RWPE1 (cell line): Measurements from ENCODE around the gene LPIN1.
A peak's percentile ranks its signal among the peaks of the same experiment; 100 is the strongest.
"Not testable (repeated sequence)": the region's sequence is repeated elsewhere in the genome, so short reads cannot be mapped to it uniquely, and the experiment has no call there.

Experiments used
- CTCF ChIA-PET: fragments of 350-600 bp; sonication (Branson Sonifier 250); formaldehyde crosslinking; extraction: SDS; loops from one replicate; lab custom pipeline; 2021; lab: Yijun Ruan, JAX
- POLR2A ChIA-PET: fragments of 400-600 bp; formaldehyde crosslinking; extraction: SDS; loops from one replicate; lab custom pipeline; 2020; ENCODE audit warnings: antibody characterized with exemption; ENCODE audit not compliant: low non-redundant PET; lab: Yijun Ruan, JAX
- DNase-seq: peaks from one replicate; pipeline ENCODE4 v3.0.0; 2012; ENCODE audit warnings: low spot score
- H3K27ac ChIP-seq: fragments of 450-650 bp; 2 replicates; pipeline ENCODE4 v1.5.1; 2017
- TF ChIP-seq, protein P1 (sequence below): fragments of 450-650 bp; conservative IDR thresholded peaks from 2 replicates; pipeline ENCODE4 v1.5.1; 2017; ENCODE audit warnings: low read depth, mild to moderate bottlenecking

The LPIN1 gene

DNA sequence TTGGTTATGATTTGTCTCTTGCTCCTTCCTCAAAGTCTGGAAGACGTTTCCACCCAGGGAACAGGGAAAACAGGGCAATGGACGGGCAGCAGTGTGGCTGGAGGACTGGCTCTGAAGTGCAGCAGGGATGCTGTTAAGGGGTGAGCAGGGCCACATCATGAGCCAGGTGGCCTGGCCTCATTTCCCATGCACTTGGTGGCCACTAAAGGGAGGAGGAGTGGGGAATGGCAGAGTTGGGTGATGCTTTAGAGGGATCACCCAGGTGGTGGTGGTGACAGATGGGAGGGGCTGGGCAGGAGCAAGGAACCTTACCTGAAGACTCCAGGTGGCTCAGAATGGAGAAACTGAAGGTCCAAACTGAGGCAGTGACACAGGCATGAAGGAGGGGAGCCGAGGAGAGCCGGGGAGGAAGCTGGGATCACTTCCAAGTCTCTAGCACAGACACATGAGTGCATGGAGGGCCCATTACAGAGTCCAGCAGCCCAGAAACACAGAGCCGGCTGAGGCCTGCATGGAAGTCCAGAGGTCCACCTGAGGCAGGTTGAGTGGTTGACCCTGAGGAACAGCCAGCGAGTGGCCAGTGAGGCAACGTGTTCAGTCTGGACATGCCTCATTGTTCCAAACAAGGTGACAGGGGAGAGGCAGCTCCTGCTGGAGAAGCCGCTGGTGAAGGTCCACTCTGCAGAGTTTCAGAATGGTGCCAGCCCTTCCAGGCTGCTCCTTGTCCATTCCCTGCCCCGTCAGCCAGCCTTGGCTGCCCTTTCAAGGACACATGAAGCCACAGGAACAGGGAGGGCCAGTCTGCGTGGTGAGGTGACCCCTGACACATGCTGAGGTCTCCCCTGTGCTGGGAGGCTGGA is 91.7 kb downstream of the LPIN1 start:
- TF ChIP-seq, protein P1, sequence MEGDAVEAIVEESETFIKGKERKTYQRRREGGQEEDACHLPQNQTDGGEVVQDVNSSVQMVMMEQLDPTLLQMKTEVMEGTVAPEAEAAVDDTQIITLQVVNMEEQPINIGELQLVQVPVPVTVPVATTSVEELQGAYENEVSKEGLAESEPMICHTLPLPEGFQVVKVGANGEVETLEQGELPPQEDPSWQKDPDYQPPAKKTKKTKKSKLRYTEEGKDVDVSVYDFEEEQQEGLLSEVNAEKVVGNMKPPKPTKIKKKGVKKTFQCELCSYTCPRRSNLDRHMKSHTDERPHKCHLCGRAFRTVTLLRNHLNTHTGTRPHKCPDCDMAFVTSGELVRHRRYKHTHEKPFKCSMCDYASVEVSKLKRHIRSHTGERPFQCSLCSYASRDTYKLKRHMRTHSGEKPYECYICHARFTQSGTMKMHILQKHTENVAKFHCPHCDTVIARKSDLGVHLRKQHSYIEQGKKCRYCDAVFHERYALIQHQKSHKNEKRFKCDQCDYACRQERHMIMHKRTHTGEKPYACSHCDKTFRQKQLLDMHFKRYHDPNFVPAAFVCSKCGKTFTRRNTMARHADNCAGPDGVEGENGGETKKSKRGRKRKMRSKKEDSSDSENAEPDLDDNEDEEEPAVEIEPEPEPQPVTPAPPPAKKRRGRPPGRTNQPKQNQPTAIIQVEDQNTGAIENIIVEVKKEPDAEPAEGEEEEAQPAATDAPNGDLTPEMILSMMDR: no peak
- CTCF ChIA-PET: no interaction called here
- H3K27ac ChIP-seq: no peak overlapping the region
- no peak for DNase-seq
- POLR2A ChIA-PET: no interaction called here

DNA sequence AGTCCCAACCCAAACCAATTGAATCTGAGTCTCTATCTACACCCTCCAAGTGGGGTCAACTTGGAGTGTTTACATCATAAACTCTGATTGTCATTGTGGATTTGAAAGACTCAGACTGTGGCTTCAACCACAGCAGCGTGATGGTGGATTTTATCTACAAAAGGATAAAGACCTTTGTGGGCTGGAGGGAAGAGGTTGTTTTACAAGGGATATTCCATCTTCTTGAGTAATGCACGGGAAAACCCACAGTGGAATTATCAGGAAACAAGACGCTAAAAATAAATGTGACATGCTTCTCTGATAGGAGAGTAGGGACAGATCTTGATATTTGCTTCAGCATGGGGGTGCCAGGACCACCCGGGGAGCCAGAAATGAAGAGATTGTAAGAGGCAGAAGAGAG is 93.5 kb downstream of the LPIN1 start:
- TF ChIP-seq, protein P1: no peak
- DNase-seq: no peak
- CTCF ChIA-PET: no interaction called here
- POLR2A ChIA-PET: no interaction called here
- no peak overlapping the region for H3K27ac ChIP-seq

DNA sequence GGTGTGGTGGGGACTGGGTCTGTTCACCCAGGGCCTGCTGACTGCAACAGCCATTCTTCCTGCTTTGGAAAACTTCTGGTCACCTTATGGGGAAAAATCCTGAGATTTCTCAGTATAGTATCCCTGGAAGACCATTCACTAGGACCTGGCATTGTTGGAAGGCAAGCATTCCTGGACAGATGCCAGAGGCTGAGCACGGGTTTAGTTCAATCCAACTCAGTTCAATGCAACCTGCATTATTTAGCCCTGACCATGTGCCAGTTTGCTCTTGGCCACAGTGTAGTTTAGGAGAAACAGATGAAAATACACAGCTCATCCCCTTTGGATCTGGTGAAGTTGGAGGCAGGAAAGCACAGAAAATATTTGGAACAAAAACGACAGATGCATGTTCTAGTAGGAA is 95.9 kb downstream of the LPIN1 start:
- DNase-seq: no peak
- POLR2A ChIA-PET: no interaction called here
- CTCF ChIA-PET: no interaction called here
- TF ChIP-seq, protein P1: no peak
- no peak overlapping the region for H3K27ac ChIP-seq

DNA sequence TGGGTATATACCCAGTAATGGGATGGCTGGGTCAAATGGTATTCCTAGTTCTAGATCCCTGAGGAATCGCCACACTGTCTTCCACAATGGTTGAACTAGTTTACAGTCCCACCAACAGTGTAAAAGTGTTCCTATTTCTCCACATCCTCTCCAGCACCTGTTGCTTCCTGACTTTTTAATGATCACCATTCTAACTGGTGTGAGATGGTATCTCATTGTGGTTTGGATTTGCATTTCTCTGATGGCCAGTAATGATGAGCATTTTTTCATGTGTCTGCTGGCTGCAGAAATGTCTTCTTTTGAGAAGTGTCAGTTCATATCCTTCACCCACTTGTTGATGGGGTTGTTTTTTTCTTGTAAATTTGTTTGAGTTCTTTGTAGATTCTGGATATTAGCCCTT is 98.4 kb downstream of the LPIN1 start:
- DNase-seq, CTCF ChIA-PET, H3K27ac ChIP-seq, POLR2A ChIA-PET: not testable (repeated sequence)

DNA sequence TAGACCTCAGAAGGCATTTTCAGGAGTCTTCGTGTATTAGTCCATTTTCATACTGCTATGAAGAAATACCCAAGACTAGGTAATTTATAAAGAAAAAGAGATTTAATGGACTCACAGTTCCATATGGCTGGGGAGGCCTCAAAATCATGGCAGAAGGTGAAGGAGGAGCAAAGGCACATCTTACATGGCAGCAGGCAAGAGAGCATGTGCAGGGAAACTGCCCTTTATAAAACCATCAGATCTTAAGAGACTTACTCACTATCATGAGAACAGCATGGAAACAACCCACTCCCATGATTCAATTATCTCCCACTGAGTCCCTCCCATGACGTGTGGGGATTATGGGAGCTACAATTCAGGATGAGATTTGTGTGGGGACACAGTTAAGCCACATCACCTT is 101.5 kb downstream of the LPIN1 start:
- POLR2A ChIA-PET, H3K27ac ChIP-seq, CTCF ChIA-PET, DNase-seq: not testable (repeated sequence)

DNA sequence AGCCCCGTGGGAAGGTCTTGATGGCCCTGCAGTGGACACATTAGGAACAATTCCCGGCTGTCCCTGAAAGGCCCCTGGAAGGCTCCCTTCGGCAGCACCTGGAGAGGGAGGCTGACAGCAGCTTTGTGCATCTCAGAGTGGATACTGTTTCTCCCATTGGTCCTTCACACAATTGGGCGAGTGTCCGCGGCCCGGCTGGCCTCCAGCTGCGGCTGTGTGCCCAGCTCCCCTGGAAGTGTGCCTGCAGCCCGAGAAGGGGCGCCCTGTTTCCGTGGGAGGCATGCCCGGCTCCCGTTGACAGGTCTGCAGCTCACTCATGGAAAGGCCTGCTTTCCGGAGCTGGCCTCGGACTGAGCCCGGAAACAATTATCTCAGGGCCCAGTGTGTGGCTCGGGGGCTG is 103.7 kb downstream of the LPIN1 start:
- POLR2A ChIA-PET: no interaction called here
- TF ChIP-seq, protein P1: no peak
- no peak overlapping the region for H3K27ac ChIP-seq
- CTCF ChIA-PET: interaction anchor here (1.1 kb wide), 1 partner anchor 65 kb away, joined by 4 read pairs; no protein-coding TSS in a partner anchor
- DNase-seq: no peak

DNA sequence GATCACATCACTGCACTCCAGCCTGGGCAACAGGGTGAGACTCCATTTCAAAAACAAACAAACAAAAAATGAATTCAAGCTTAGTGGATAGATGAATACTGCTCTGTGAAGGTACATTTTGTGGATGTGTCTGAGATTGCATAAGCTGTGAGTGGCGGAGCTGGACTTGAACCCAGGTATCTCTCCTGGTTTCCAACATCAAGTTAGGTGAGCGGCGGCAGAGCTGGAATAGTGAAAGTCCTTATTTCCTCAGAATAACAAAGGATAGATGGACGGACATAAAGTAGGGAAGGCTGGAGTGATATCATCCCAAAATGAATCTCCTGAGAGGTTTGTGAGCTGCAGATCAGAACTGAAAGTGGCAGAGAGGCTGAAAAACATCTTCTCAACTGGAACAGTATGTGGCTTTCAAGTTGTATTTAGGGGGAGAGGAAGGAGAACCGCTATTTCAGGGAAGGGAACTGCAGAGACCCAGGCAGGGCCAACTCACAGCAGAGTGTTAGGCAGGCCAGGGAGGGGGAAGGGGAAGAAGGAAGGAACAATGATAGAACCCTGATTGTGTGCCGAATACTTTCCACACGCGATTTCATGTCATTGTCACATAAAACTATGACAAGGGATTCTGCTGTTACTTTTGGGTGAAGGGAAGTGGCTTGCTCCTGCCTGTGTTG is 106.2 kb downstream of the LPIN1 start:
- ChIA-PET CTCF (interaction anchor here (0.9 kb wide), 1 partner anchor 23 kb away, joined by 3 read pairs; no protein-coding TSS in a partner anchor), POLR2A (no interaction called here)
- DNase-seq: no peak
- TF ChIP-seq, protein P1: no peak
- H3K27ac ChIP-seq: peak overlapping the region; percentile 76
